HCT116 (cell line): ENCODE results near the gene MICU2. TPM values are rescaled to one million over a fixed set of nuclear protein-coding genes. Genes with fewer than 3 reads are reported as not detected.

Source experiments
- ATAC-seq: fragments of 200-7000 bp; cut with Tn5 transposase; 2 replicates; pipeline ENCODE4 v1.9.1; 2020; ENCODE audit warnings: mild to moderate bottlenecking, moderate library complexity
- BruUV-seq: library from RNA; stranded (reverse); fragments of 400-500 nt; replicated peaks from 2 replicates; lab custom pipeline; 2021; lab: Mats Ljungman, UMichigan
- CTCF ChIA-PET: fragments of 300-600 bp; sonication (Branson Sonifier 250); formaldehyde crosslinking; loops from one replicate; lab custom pipeline; 2021; ENCODE audit warnings: antibody characterized with exemption; lab: Charles Lee
- POLR2A ChIA-PET: fragments of 300-600, 350-600 bp; sonication (Branson Sonifier 250); formaldehyde crosslinking; loops from one replicate; lab custom pipeline; 2021; ENCODE audit warnings: antibody characterized with exemption; lab: Charles Lee
- RAD21 ChIA-PET, 2 experiments: fragments of 300-600 bp; sonication (Branson Sonifier 250); formaldehyde crosslinking; loops; one replicate each; lab custom pipeline; 2023; ENCODE audit warnings: low total read pairs in 2 of 2; ENCODE audit not compliant: uncharacterized antibody in 2 of 2, unreplicated experiment in 2 of 2, low non-redundant PET in 1 of 2; lab: Charles Lee
- DNase-seq: peaks from one replicate; pipeline ENCODE4 v3.0.0-alpha.2; 2010; ENCODE audit warnings: low read depth, low spot score
- H2AFZ ChIP-seq: fragments of 200-600 bp; shearing (Covaris generic), sonication (generic); 2 replicates; pipeline ENCODE4 v1.6.1; 2017; ENCODE audit warnings: low read depth, mixed run types, mixed read lengths, antibody characterized with exemption, low read length; ENCODE audit not compliant: poor library complexity, severe bottlenecking
- H3K27ac ChIP-seq: 2 replicates; pipeline ENCODE4 v1.5.1; 2012; ENCODE audit warnings: low read depth, low read length
- H3K27me3 ChIP-seq: fragments of 200-600 bp; sonication (generic); 2 replicates; pipeline ENCODE4 v1.6.1; 2016; ENCODE audit warnings: mixed run types, low read length, mixed read lengths; ENCODE audit not compliant: insufficient read depth
- H3K36me3 ChIP-seq, 2 experiments: fragments of 200-500 bp in 1 of 2; fragments of 200-600 bp in 1 of 2; sonication (Bioruptor generic) in 1 of 2; sonication (generic) in 1 of 2; 2 replicates each; pipeline versions ENCODE4 v1.5.1 to v1.6.1; 2014 to 2016; ENCODE audit warnings: low read length in 2 of 2, inconsistent platforms in 1 of 2, mixed read lengths in 1 of 2, mixed run types in 1 of 2; ENCODE audit not compliant: insufficient read depth in 2 of 2, control insufficient read depth in 1 of 2
- H3K4me1 ChIP-seq, 2 experiments: fragments of 200-600 bp in 1 of 2; sonication (generic) in 1 of 2; 2 replicates each; pipeline versions ENCODE4 v1.5.1 to v1.6.1; 2012 to 2017; ENCODE audit warnings: low read length in 2 of 2, inconsistent platforms in 1 of 2, mild to moderate bottlenecking in 1 of 2, mixed read lengths in 1 of 2, mixed run types in 1 of 2, moderate library complexity in 1 of 2; ENCODE audit not compliant: insufficient read depth in 2 of 2, control insufficient read depth in 1 of 2
- H3K4me2 ChIP-seq: fragments of 200-600 bp; sonication (generic); 2 replicates; pipeline ENCODE4 v1.6.1; 2017; ENCODE audit warnings: mixed run types, low read length, mixed read lengths
- H3K4me3 ChIP-seq, 2 experiments: fragments of 200-600 bp in 1 of 2; sonication (generic) in 1 of 2; replicated peaks in 1 of 2; 2 replicates each; pipeline ENCODE4 v1.5.1; 2011 to 2016; ENCODE audit warnings: low read length in 2 of 2, control low read depth in 1 of 2, low read depth in 1 of 2, mild to moderate bottlenecking in 1 of 2, mixed read lengths in 1 of 2, mixed run types in 1 of 2
- H3K79me2 ChIP-seq: fragments of 200-600 bp; sonication (generic); 2 replicates; pipeline ENCODE4 v1.6.1; 2017; ENCODE audit warnings: mild to moderate bottlenecking, mixed run types, low read length, moderate library complexity, mixed read lengths; ENCODE audit not compliant: insufficient read depth
- H3K9ac ChIP-seq: fragments of 200-600 bp; sonication (generic); 2 replicates; pipeline ENCODE4 v1.6.1; 2016; ENCODE audit warnings: low read length, mixed read lengths
- H3K9me2 ChIP-seq: fragments of 200-600 bp; sonication (generic), shearing (Covaris generic); 2 replicates; pipeline ENCODE4 v1.6.1; 2017; ENCODE audit warnings: mixed run types, mild to moderate bottlenecking, moderate library complexity; ENCODE audit not compliant: insufficient read depth
- H3K9me3 ChIP-seq, 2 experiments: fragments of 200-500 bp in 1 of 2; fragments of 200-600 bp in 1 of 2; sonication (Bioruptor generic) in 1 of 2; sonication (generic) in 1 of 2; 2 replicates each; pipeline ENCODE4 v1.6.1; 2014 to 2017; ENCODE audit warnings: low read length in 2 of 2, mixed read lengths in 2 of 2, inconsistent platforms in 1 of 2, low read depth in 1 of 2, mild to moderate bottlenecking in 1 of 2, mixed run types in 1 of 2, moderate library complexity in 1 of 2; ENCODE audit not compliant: control insufficient read depth in 1 of 2, insufficient read depth in 1 of 2
- H4K20me1 ChIP-seq: fragments of 200-600 bp; sonication (generic), shearing (Covaris generic); 2 replicates; pipeline ENCODE4 v1.6.1; 2017; ENCODE audit warnings: mixed run types, mild to moderate bottlenecking, moderate library complexity; ENCODE audit not compliant: insufficient read depth
- CTCF ChIP-seq, 3 experiments: fragments of 200-600 bp in 1 of 3; sonication (generic) in 1 of 3; IDR thresholded peaks in 2 of 3; conservative IDR thresholded peaks in 1 of 3; 2 replicates each; pipeline ENCODE4 v1.5.1; 2012 to 2017; ENCODE audit warnings: low read depth in 2 of 3, low read length in 2 of 3, antibody characterized with exemption in 1 of 3, borderline replicate concordance in 1 of 3, control low read depth in 1 of 3, mild to moderate bottlenecking in 1 of 3, mixed read lengths in 1 of 3, mixed run types in 1 of 3, moderate library complexity in 1 of 3; ENCODE audit not compliant: insufficient read depth in 1 of 3
- POLR2AphosphoS5 ChIP-seq: IDR thresholded peaks from 2 replicates; pipeline ENCODE4 v1.6.1; 2011; ENCODE audit warnings: mild to moderate bottlenecking, low read depth, low read length, moderate library complexity
- RAD21 ChIP-seq: IDR thresholded peaks from 2 replicates; pipeline ENCODE4 v1.6.1; 2012; ENCODE audit warnings: low read depth, mild to moderate bottlenecking
- SIN3A ChIP-seq: IDR thresholded peaks from 2 replicates; pipeline ENCODE4 v1.6.1; 2012; ENCODE audit warnings: low read depth
- SP1 ChIP-seq: IDR thresholded peaks from 2 replicates; pipeline ENCODE4 v1.6.1; 2012; ENCODE audit warnings: low read depth
- TCF7L2 ChIP-seq: IDR thresholded peaks from 2 replicates; pipeline ENCODE4 v1.7.0; 2011; ENCODE audit warnings: borderline replicate concordance, inconsistent platforms; ENCODE audit not compliant: insufficient read depth, insufficient read length; ENCODE audit errors: extremely low read depth
- ZBTB33 ChIP-seq: IDR thresholded peaks from 2 replicates; pipeline ENCODE4 v1.6.1; 2011; ENCODE audit warnings: mild to moderate bottlenecking, low read length, moderate library complexity; ENCODE audit not compliant: insufficient replicate concordance; ENCODE audit errors: extremely low read depth
- ZNF274 ChIP-seq: fragments of 200-500 bp; sonication (Bioruptor generic); IDR thresholded peaks from 2 replicates; pipeline ENCODE4 v1.6.1; 2014; ENCODE audit warnings: mild to moderate bottlenecking, low read depth, low read length, inconsistent platforms
- intact Hi-C: fragments of 100-400 bp; cut with micrococcal nuclease; formaldehyde crosslinking; loops from 2 replicates; pipeline ENCODE4 v1.10.0; 2022
- total RNA-seq: library from RNA; stranded (reverse); gene quantifications from one replicate; pipeline ENCODE4 v1.2.1, GENCODE V29; 2021; ENCODE audit not compliant: unreplicated experiment

Gene MICU2
- total RNA-seq, 1 experiment from 2014 or later: 41.0 TPM

- Histone ChIP-seq H3K9me3 (no peaks in the 10 kb centered on the region), H3K79me2 (peaks cover 72% of the 10 kb centered on the region), H3K36me3 (no peaks in the 10 kb centered on the region; a peak in 2 of 4 replicates), H4K20me1 (no peaks in the 10 kb centered on the region; the same call in 1 of the 2 replicates), H3K27ac (no peak overlapping the region), H2AFZ (no peak overlapping the region), H3K4me2 (no peak overlapping the region), H3K27me3 (no peaks in the 10 kb centered on the region), H3K9ac (no peak overlapping the region), H3K9me2 (no peaks in the 10 kb centered on the region), H3K4me1 (no peaks in the 10 kb centered on the region), H3K4me3 (no peak overlapping the region)
- ChIA-PET RAD21 (no interaction called here), POLR2A (no interaction called here), CTCF (no interaction called here)
- no peak for DNase-seq
- TF ChIP-seq TCF7L2 (no peak), ZNF274 (no peak), POLR2AphosphoS5 (no peak), CTCF (IDR thresholded peaks at IDR 0.05 in 2 of 3, conservative IDR thresholded peaks at IDR 0.05 in 1 of 3; ENCODE audit: borderline replicate concordance in 1 of 3, insufficient read depth in 1 of 3, low read depth in 2 of 3, low read length in 2 of 3) (no peak), SP1 (no peak), RAD21 (no peak), ZBTB33 (no peak), SIN3A (no peak)
- no peak for ATAC-seq
- BruUV-seq: no TSS peak
- intact Hi-C loops: no loop called here
Measured at GRCh38 chr13:21596722-21597121, 7.2 kb downstream of the MICU2 start.
